ENCODE measurements around the gene NCOR2. TPM values are rescaled to one million over a fixed set of nuclear protein-coding genes. Genes with fewer than 3 reads are reported as not detected.

Gene NCOR2
- total RNA-seq, 4 donors from 2014 or later: 111 to 264 (median 187) TPM

- H3K4me3 ChIP-seq: peak overlapping the region; percentile 91
- H3K36me3 ChIP-seq: no peaks in the 10 kb centered on the region
- no peaks in the 10 kb centered on the region for H3K27me3 ChIP-seq
- WGBS: 29% methylated on average over 10 of the region's 19 CpGs
- peak in 1 of 2 donors; percentile 66 for DNase-seq (ENCODE audit: low spot score in 2 of 2)
- H3K9me3 ChIP-seq: no peaks in the 10 kb centered on the region
- peak overlapping the region; percentile 27 for H3K27ac ChIP-seq
- H3K4me1 ChIP-seq: peaks cover 66% of the 10 kb centered on the region
- TF ChIP-seq, protein P1, sequence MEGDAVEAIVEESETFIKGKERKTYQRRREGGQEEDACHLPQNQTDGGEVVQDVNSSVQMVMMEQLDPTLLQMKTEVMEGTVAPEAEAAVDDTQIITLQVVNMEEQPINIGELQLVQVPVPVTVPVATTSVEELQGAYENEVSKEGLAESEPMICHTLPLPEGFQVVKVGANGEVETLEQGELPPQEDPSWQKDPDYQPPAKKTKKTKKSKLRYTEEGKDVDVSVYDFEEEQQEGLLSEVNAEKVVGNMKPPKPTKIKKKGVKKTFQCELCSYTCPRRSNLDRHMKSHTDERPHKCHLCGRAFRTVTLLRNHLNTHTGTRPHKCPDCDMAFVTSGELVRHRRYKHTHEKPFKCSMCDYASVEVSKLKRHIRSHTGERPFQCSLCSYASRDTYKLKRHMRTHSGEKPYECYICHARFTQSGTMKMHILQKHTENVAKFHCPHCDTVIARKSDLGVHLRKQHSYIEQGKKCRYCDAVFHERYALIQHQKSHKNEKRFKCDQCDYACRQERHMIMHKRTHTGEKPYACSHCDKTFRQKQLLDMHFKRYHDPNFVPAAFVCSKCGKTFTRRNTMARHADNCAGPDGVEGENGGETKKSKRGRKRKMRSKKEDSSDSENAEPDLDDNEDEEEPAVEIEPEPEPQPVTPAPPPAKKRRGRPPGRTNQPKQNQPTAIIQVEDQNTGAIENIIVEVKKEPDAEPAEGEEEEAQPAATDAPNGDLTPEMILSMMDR (IDR thresholded peaks at IDR 0.05): no peak
- TF ChIP-seq POLR2AphosphoS5 (IDR thresholded peaks at IDR 0.05) (no peak), EP300 (IDR thresholded peaks at IDR 0.05) (no peak), POLR2A (IDR thresholded peaks at IDR 0.05) (no peak)
Measured at GRCh38 chr12:124564232-124564958, 3.0 kb downstream of the NCOR2 start.

GRCh38 chr12:124563809-124564208 is 3.6 kb downstream of the NCOR2 start:
- DNase-seq (ENCODE audit: low spot score in 2 of 2): no peak
- peaks cover 60% of the 10 kb centered on the region for H3K4me1 ChIP-seq

GRCh38 chr12:124563401-124563800 is 4.0 kb downstream of the NCOR2 start:
- WGBS: 58% methylated on average over 6 of the region's 11 CpGs
- no peak for DNase-seq (ENCODE audit: low spot score in 2 of 2)
- Histone ChIP-seq H3K9me3 (no peaks in the 10 kb centered on the region), H3K4me1 (peaks cover 56% of the 10 kb centered on the region), H3K36me3 (no peaks in the 10 kb centered on the region), H3K27ac (peak overlapping the region; percentile 27), H3K4me3 (no peak overlapping the region), H3K27me3 (no peaks in the 10 kb centered on the region)
- TF ChIP-seq POLR2AphosphoS5 (IDR thresholded peaks at IDR 0.05): no peak
- TF ChIP-seq, protein P1 (IDR thresholded peaks at IDR 0.05): no peak
- TF ChIP-seq POLR2A (IDR thresholded peaks at IDR 0.05): no peak
- TF ChIP-seq EP300 (IDR thresholded peaks at IDR 0.05): no peak

More at GRCh38 chr12:124563809-124564208, 3.6 kb downstream of the NCOR2 start:
- Histone ChIP-seq H3K27ac (peak overlapping the region; percentile 27), H3K4me3 (no peak overlapping the region), H3K36me3 (no peaks in the 10 kb centered on the region), H3K27me3 (no peaks in the 10 kb centered on the region), H3K9me3 (no peaks in the 10 kb centered on the region)
- 68% methylated on average over 10 of the region's 10 CpGs for WGBS
- TF ChIP-seq POLR2AphosphoS5 (IDR thresholded peaks at IDR 0.05): no peak
- TF ChIP-seq POLR2A (IDR thresholded peaks at IDR 0.05): no peak
- TF ChIP-seq EP300 (IDR thresholded peaks at IDR 0.05): no peak
- TF ChIP-seq, protein P1 (IDR thresholded peaks at IDR 0.05): no peak

DNA sequence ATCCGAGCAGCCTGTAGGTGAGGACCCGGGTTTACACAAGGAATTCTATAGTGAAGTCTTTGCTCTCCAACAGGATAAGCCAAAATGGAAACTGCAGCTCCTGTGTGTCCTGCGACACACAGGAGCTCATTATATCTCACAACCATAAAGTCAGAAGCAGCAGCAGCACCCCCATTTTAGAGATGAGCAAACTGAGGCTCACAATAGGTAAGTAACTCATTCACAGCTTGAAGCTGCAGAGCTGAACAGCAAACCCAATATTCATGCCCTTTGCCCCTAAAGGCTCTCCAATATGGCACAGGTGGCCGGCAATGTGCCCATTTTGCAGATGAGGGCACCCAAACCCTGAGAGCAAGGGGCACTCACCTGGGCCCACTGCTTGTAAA is 4.6 kb downstream of the NCOR2 start:
- H3K27ac ChIP-seq: no peak overlapping the region

More for the DNA sequence above, 4.6 kb downstream of the NCOR2 start:
- DNase-seq (ENCODE audit: low spot score in 2 of 2): no peak
- no peaks in the 10 kb centered on the region for H3K36me3 ChIP-seq
- WGBS: 86% methylated on average over 3 of the region's 4 CpGs
- no peak for TF ChIP-seq POLR2A (IDR thresholded peaks at IDR 0.05)
- TF ChIP-seq, protein P1 (IDR thresholded peaks at IDR 0.05): no peak
- TF ChIP-seq EP300 (IDR thresholded peaks at IDR 0.05): no peak
- no peak for TF ChIP-seq POLR2AphosphoS5 (IDR thresholded peaks at IDR 0.05)
- H3K4me3 ChIP-seq: no peak overlapping the region
- H3K9me3 ChIP-seq: no peaks in the 10 kb centered on the region
- H3K4me1 ChIP-seq: peaks cover 50% of the 10 kb centered on the region
- H3K27me3 ChIP-seq: no peaks in the 10 kb centered on the region

Data from suprapubic skin (tissue), 4 donors.